A549 (cell line): ENCODE results near the gene LRPPRC.

ENCODE experiments used
- CEBPB ChIP-seq, 2 experiments: fragments of >200 bp in 1 of 2; sonication (Bioruptor Twin) in 1 of 2; formaldehyde crosslinking in 1 of 2; IDR thresholded peaks; 2 replicates each; pipeline ENCODE4 v1.6.1; 2012 to 2016
- CTCF ChIP-seq: fragments of >200 bp; sonication (Bioruptor Twin); formaldehyde crosslinking; IDR thresholded peaks from 3 replicates; pipeline ENCODE4 v1.5.1; 2016
- HOXB13 ChIP-seq: fragments of 250-450 bp; sonication (Bioruptor Pico); IDR thresholded peaks from 2 replicates; pipeline ENCODE4 v1.5.0; 2020; ENCODE audit warnings: low read depth, mild to moderate bottlenecking, moderate library complexity
- POLR2A ChIP-seq: IDR thresholded peaks from 2 replicates; pipeline ENCODE4 v1.6.1; 2012; ENCODE audit warnings: mild to moderate bottlenecking, low read length
- RCOR1 ChIP-seq: fragments of 150-350 bp; IDR thresholded peaks from 2 replicates; pipeline ENCODE4 v1.6.1; 2014; ENCODE audit warnings: antibody characterized with exemption, low read length, low read depth

- TF ChIP-seq CTCF: no peak
- TF ChIP-seq POLR2A: no peak
- TF ChIP-seq CEBPB (IDR thresholded peaks at IDR 0.05): no peak
- TF ChIP-seq HOXB13 (CRISPR knock-in tag): no peak
- no peak for TF ChIP-seq RCOR1
Observed at GRCh38 chr2:43899589-43899988, 96.2 kb downstream of the LRPPRC start.
